AG08396 (cell line): ENCODE data around the gene CD4.

Source experiments
- DNase-seq: peaks from one replicate; pipeline ENCODE4 v3.0.0; 2012; ENCODE audit warnings: low spot score, mixed read lengths

The CD4 gene

DNA sequence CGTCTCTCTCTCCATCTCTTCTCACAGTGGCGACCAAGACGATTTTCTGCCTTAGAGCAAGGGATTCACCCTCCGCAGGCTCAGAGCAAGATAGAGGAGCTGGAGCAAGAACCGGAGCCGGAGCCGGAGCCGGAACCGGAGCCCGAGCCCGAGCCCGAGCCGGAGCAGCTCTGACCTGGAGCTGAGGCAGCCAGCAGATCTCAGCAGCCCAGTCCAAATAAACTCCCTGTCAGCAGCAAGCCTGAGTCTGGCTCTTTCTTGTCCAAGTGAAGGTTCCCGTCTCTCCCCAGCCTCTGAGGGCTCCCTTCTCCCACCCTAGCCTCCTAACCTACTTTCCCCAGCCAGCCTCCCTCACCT, 11.1 kb upstream of the CD4 start:
- DNase-seq = peak; percentile 51

DNA sequence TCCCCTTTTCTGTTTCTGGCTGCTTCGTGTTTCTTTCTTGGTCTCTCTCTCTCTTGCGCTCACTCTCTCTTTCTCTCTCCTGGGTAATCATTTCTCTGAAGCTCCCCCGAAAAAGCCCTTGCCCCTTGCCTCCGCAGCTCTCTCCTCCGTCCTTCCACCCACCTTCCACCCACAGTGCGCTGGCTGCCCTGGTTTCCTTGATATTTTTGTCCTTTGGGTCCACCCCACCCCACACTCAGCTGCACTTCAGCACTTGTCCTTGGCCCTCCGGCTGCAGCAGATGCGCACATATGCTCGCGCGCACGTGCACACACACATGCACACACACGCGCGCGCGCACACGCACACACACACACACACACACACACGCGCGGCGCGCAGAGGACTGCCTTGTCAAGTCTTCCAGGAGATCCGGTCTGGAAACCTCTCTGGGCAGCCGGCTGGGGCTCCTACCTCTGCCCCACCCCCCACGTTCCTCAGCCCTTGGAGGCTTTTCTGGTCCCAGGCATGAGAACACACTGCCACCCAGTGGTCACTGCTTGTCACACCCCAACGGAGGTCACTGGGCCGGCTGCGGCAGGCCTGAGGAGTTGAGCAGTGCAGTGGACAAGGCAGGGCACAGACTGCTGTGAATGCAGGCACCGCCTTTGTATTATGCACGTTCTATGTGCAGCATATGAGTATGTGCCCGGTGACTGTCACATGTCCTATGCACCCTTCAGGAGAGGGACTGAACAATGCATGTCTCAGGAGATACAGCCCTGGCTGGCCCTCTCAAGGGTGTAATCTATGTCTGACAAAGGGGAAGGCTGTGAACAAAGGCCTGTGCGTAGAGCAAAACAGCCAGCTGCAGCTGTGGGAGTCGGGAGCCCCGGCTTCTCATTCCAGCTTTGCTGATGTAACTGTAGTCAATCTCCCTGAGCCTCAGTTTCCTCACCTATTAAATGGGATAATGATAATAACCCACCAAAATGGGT, 10.5 kb upstream of the CD4 start:
- peak; percentile 91 for DNase-seq

DNA sequence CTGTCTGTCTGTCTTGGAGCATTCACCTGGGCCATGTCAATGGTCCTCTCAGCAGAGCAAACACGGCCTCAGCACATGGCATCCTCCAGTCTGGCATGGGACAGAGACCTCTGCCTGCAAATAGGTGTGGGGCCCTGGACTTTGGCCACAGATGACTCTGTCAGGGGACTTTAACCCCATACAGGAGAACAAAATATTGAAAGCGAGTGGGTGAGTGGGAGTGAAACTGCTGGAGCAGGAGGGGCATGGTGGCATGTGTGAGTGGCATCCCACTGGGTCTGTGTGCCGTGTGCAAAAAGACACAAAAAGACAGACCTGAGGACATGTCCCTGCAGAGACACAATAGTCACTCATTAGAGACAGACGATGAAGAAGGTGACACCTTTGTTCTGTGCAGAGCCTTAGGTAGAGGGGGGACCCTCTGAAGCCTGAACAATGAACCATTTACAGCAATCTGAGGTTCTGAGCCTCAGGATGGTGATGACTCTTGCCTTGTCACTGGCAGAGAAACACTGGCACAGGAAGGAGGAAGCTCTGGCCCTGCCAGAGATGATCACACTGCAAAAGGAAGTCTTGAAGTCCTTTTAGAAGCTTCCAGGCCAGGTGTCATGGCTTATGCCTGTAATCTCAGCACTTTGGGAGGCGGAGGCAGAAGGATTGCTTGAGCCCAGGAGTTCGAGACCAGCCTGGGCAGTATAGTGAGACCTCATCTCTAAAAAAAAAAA, 9.5 kb upstream of the CD4 start:
- no peak for DNase-seq

DNA sequence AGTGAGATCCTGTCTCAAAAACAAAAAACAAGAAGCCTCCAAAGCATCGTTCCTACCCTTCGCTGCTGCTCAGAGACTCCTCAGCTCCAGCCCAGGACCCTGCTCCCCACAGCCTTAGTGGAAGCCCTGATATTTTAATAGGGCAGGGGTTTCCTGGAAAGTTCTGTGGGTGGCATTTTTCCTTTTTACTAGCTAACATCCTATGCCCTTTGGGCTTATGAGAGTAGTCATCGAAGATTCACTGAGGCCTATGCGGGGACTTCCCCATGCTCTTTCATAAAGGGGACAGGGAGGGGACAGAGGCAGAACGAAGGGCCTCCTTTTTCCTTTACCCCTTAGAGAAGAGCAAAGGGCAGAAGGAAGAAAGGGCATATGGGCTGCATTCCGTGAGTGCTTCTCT, 8.8 kb upstream of the CD4 start:
- DNase-seq = no peak

GRCh38 chr12:6782119-6782518, 7.2 kb upstream of the CD4 start:
- DNase-seq = no peak

DNA sequence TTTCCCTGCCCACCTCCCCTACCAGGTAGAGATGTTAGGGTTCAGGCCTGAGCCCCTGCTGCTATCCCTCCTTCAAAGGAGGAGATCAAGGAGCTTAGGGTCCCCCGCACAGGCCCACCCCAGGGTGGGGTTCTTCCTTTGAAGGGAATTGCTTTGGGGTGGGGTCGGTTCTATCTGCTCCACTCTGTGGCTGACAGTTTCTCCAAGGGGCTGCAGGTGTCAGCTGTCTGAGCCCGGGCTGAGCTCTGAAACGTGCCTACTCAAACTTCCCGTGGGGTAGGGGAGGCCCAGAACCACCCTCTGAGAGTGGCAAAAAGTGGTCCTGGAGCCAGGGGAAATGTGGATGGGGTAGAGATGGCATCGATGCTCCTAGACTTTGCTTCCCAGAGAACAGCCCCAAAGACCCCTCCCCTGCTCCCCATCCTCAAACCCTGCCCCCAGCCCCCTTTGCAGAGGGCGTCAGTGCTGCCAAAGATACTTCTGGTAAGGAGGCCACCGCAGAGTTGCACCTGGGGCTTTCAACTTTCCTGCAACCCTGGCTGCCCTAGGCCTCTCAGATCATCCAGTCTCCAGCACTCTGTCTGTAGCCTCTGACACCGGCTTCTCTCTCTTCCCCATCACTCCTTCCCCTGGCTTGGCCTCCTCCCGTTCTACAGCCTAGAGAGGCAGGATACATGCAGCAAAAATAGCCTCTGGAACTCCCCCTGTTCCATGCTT, 6.3 kb upstream of the CD4 start:
- no peak for DNase-seq

GRCh38 chr12:6783828-6784227, 5.5 kb upstream of the CD4 start:
- no peak for DNase-seq

GRCh38 chr12:6784296-6784695, 5.0 kb upstream of the CD4 start:
- no peak for DNase-seq

DNA sequence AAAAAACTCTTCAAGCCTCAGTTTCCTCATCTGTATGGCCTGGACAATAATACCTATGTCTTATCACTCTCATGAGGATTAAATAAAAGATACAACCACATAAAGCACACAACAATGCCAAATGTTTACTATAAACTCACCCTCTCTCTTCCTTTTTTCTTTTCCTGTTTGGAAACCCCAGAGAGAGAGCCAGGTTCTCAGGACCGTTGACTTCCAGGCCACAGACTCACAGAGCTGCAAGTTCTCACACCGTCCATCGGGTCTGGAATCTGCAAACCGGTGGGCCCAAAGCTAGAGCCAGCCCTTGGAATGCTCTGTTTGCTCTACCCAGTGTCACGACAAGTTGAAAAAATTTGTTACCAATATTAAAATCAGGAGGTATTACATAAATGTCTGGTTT, 4.6 kb upstream of the CD4 start:
- no peak for DNase-seq

GRCh38 chr12:6786416-6787094, 2.8 kb upstream of the CD4 start:
- DNase-seq = no peak

DNA sequence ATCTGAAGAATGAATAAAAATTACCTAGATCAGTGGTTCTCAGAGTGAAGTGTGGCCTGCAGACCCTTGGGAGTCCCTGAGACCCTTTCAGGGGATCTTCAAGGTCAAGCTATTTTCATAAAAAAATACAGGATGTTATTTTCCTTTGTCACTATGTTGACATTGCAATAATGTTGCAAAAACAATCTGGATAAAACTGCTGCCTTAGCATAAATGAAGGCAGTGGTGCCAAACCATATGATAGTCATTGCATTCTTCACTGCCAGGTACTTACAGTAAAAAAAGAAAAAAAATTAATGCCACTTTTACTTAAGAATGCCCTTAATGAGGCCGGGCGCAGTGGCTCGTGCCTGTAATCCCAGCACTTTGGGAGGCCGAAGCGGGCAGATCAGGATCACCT, 2.0 kb upstream of the CD4 start:
- DNase-seq = no peak

GRCh38 chr12:6790496-6791150, 1.3 kb downstream of the CD4 start:
- no peak for DNase-seq

- no peak for DNase-seq
These were observed 2.7 kb downstream of the CD4 start for GRCh38 chr12:6791931-6792520.

DNA sequence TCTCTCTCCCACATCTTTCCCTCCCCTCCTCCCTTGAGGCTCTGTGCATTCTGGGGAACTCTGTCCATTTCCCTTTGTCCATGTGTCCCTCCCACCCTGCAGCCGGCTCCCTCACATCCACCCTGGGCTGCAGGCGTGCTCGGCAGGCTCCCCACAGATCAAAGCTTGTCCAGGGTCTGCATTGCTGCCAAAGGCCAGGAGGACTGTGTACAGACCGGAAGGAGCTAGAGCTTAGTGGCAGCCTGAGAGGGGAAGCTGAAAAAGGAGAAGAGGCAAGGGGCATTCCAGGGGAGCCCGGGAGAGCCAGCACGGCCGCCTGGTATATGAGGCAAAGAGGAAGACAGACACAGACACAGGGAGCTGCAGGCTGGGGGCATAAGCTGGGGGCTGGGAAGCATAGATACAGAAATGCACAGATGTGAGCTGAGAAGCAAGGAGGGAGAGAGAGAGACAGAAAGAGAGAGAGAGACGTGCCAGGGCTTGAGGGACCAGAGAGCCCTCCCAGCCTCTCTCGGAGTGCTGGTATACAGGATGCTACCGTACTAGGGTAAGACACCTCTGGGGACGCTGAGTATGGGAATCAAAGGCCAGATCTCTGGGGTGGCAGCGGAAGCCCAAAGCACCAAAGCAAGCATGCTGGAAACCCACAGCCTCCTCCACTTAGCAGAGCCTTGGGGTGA, 3.3 kb downstream of the CD4 start:
- no peak for DNase-seq

GRCh38 chr12:6795088-6795487, 5.8 kb downstream of the CD4 start:
- no peak for DNase-seq

DNA sequence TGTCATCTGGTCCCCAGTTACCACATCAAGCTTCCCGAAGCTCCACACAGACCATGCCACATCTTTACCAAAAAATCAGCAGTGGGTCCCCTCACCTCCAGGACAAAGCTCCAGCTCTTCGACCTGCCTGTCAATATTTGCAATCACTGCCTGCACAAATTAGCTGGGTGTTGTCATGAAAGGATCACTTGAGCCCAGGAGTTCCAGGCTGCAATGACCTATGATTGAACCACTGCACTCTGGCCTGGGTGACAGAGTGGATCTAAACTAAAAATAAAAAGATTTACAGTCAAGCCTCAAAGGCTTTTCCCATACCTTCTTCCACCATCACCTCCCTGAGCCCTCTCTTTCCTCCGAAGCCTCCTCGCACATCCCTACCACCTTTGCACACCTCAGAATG, 7.2 kb downstream of the CD4 start:
- no peak for DNase-seq

GRCh38 chr12:6799147-6799546, 9.8 kb downstream of the CD4 start:
- no peak for DNase-seq

- no peak for DNase-seq
These were observed 17.8 kb downstream of the CD4 start for GRCh38 chr12:6807170-6807569.

DNA sequence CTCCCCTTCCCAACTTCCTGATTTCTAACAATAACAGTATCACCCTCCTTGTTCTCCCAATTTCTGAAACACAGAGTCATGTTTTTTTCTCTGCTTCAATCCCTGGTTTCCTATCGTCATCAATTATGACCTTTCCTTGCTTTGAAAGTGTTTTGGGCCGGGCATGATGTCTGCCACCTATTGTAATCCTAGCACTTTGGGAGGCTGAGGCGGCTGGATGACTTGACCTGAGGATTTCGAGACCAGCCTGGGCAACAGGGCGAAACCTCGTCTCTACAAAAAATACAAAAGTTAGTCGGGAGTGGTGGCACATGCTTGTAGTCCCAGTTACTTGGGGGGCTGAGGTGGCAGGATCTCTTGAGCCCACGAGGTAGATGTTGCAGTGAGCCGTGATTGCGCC, 19.7 kb downstream of the CD4 start:
- no peak for DNase-seq

DNA sequence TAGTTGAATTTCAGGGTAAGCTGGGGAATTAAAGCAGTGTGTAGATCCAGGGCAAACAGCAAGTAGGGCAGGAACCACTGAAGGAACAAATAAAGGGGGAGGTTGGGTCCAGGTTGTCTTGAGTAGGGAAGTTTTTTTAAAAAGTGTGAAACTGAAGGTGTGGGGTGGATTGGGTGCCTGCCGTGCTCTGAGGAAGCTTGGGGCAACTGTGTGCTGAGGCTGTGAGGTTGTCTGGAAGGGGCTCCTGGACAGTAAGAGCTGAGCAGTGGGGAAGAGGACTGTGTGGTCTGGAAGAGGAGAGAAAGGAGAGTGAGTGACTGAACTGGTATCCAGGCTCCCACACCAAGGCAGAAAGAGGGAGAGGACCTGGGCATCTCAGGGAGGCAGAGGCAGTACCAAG, 21.4 kb downstream of the CD4 start:
- no peak for DNase-seq

DNA sequence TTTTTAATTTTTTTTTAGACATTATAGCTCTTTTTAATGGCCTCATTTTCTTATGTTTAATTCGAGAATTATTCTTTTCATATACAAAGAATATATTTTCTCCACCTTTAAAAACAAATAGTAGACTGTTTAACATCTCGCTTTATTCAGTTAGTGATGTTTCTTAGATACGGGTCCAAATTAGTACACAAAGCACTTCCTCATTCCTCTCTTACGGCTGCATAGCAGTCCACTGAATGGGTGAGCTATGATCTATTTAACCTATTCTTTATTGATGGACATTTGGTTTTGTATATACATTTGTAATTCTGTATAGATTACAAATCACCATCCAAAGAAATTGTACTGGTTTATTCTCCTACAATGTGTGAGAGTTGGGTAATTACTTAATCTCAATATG, 24.0 kb downstream of the CD4 start:
- DNase-seq = no peak
